ENCODE data around the gene ALKBH2. TPM values are rescaled to one million over a fixed set of nuclear protein-coding genes. Genes with fewer than 3 reads are reported as not detected.

ALKBH2 gene
- total RNA-seq, 1 donor from 2014 or later: 17.7 TPM

Other genes starting within 250 kb of the ALKBH2 start
- gene SSH1, start 235.9 kb downstream of the ALKBH2 start, total RNA-seq: 14.4 and 26.1 TPM in 2 replicates
- gene DAO, start 213.4 kb downstream of the ALKBH2 start, total RNA-seq: not detected in 2 replicates
- not detected in 2 replicates for gene SVOP, start 72.4 kb downstream of the ALKBH2 start, total RNA-seq
- gene USP30, start 40.9 kb downstream of the ALKBH2 start, total RNA-seq: 5.6 TPM in 2 replicates
- 26.7 and 43.3 TPM in 2 replicates for gene UNG, start 4.1 kb upstream of the ALKBH2 start, total RNA-seq
- 0.59 and 1.0 TPM in 2 replicates for gene ACACB, start 23.1 kb upstream of the ALKBH2 start, total RNA-seq
- not detected in 2 replicates for gene FOXN4, start 215.8 kb upstream of the ALKBH2 start, total RNA-seq

All from pulmonary artery endothelial cell (primary cell).